Measurements from ENCODE around the gene MXRA8. TPM values are rescaled to one million over a fixed set of nuclear protein-coding genes. Genes with fewer than 3 reads are reported as not detected.
A peak's percentile ranks its signal among the peaks of the same experiment; 100 is the strongest.

MXRA8 gene
- total and polyA plus RNA-seq, 3 experiments from 2014 or later = 0.26 to 0.61 (median 0.29) TPM

DNA sequence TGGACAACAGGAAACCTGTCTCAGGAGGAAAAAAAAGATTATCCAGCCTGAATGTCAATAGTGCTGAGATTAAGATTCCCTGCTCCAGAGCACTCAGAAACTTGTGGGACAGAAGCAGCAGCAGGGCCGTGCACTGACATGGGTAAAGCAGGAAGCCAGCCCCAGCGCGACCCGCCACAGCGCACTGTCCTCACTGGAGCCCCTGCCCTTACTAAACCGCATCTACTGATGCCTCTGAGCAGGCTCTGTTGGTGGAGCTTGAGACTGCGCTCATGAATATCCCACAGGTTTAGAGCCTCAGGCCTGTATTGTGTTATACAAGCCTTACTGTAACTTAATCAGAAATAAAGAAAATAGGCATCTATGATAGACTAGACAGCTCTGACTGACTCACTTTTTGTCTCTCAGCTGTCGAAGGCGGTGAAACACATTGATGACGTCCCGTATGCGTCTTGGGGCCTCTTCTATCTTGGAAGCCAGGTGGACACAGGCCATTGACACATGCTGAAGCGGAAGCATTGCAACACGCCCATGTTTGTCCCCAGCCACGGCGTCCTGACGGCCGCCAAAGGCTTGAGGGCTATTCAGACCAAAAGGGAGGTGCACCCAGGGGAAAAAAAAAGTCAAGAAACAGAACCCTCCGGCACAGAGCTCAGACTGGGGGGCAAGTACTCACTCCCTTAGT lies 39.6 kb upstream of the MXRA8 start:
- H3K27me3 ChIP-seq (ENCODE audit: insufficient read depth, low read length, poor library complexity, severe bottlenecking) = no peaks in the 10 kb centered on the region
- Mint-ChIP-seq H3K4me3 (peak overlapping the region; percentile 88 to 97 (median 90)), H3K27ac (peak overlapping the region; percentile 72 to 98 (median 92)), H3K4me1 (peaks cover 30 to 60% (median 38%) of the 10 kb centered on the region in 3 donors), H3K9me3 (no peaks in the 10 kb centered on the region), H3K36me3 (peaks cover 5 to 82% (median 9%) of the 10 kb centered on the region in 3 donors), H3K27me3 (peaks cover 0 to 5% of the 10 kb centered on the region in 2 donors)
- ChIA-PET CTCF (interaction anchor here (1.1 to 3.0 kb wide), 4 partner anchors 10 to 43 kb away, joined by 3 to 21 read pairs (median 5); partner anchors contain the start of gene AURKAIP1), POLR2A (interaction anchor here (2.5 to 3.8 kb wide), 2 partner anchors 10 to 23 kb away, joined by 25 to 48 read pairs; partner anchors contain the start of genes AURKAIP1 and MRPL20)
- H3K9me3 ChIP-seq (ENCODE audit: low read length) = no peaks in the 10 kb centered on the region
- peaks cover 59% of the 10 kb centered on the region for H3K36me3 ChIP-seq (ENCODE audit: insufficient read depth, low read length)
- DNase-seq = no peak
- H3K27ac ChIP-seq (ENCODE audit: low read depth, low read length) = peak overlapping the region; percentile 86
- peaks cover 33% of the 10 kb centered on the region for H3K4me1 ChIP-seq (ENCODE audit: insufficient read depth, low read length)
- H3K4me3 ChIP-seq (ENCODE audit: low read length) = peak overlapping the region; percentile 78

DNA sequence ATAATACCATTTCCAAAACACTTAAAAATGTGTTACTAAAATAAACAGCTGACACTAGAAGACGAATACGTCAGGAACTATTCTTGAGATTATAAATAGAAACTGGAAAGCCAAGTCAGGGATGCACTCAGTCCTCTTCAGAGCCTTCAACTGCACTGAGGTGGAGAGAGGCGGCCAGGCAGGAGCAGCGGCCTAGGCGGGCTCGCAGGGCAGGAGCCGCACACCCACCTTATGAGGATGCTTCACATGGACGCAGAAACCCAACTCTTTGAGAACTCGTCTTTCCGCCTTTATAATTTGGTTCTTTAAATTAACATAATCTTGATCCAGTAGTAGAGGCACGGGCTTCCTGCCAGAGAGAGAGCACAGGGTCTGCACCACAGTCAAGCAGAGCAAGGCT lies 36.8 kb upstream of the MXRA8 start:
- no peak overlapping the region for H3K27ac ChIP-seq (ENCODE audit: low read depth, low read length)
- ChIA-PET POLR2A (interaction anchor here (0.7 kb wide), 1 partner anchor 18 kb away, joined by 7 read pairs; no protein-coding TSS in a partner anchor), CTCF (no interaction called here)
- H3K36me3 ChIP-seq (ENCODE audit: insufficient read depth, low read length) = peaks cover 64% of the 10 kb centered on the region
- H3K36me3 Mint-ChIP-seq = peaks cover 12 to 83% (median 14%) of the 10 kb centered on the region in 3 donors
- peak overlapping the region in 5 of 8 donors; percentile 0 to 79 (median 59) for H3K27ac Mint-ChIP-seq
- H3K4me1 ChIP-seq (ENCODE audit: insufficient read depth, low read length) = peaks cover 20% of the 10 kb centered on the region
- peak overlapping the region; percentile 13 to 79 (median 63) for H3K4me3 Mint-ChIP-seq
- H3K9me3 ChIP-seq (ENCODE audit: low read length) = no peaks in the 10 kb centered on the region
- no peaks in the 10 kb centered on the region for H3K27me3 ChIP-seq (ENCODE audit: insufficient read depth, low read length, poor library complexity, severe bottlenecking)
- peaks cover 0 to 2% of the 10 kb centered on the region in 2 donors for H3K27me3 Mint-ChIP-seq
- H3K4me1 Mint-ChIP-seq = peaks cover 25 to 49% (median 40%) of the 10 kb centered on the region in 3 donors
- H3K4me3 ChIP-seq (ENCODE audit: low read length) = no peak overlapping the region
- DNase-seq = no peak
- no peaks in the 10 kb centered on the region for H3K9me3 Mint-ChIP-seq

DNA sequence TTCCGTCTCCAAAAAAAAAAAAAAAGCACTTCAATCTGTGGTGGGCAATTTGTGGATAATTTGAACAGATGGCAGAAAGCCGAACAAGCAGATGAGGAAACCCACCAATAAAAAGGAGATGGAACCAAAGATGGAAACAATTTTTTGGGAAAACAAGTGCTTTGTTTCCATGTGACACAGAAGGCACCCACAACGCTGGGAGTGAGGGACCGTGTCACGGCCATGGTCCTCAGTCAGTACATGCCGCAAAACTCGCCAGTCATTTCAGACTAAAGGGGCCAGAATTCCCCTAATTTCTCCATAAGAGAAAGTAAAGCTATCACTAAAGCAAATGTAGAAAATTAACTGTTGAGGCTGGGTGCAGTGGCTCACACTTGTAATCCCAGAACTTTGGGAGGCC lies 35.8 kb upstream of the MXRA8 start:
- CTCF ChIA-PET = no interaction called here

DNA sequence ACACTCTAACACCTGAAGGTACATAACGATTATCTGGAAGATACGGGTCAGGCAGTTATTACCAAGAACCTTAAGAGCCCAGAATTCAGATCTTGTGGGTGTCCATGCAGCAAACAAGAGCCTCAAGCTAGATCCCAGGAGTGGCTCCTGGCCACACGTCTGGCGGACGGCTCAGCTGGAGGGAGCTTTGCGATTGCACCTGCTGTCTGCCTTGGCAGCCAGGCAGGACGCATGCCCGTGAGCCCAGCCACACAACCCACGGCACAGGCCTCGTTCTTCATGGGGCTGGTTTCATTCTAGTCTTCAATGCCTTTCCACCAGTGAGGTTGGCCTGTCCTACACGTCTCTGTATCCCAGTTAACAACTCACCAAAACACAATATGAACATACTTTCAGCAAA lies 35.1 kb upstream of the MXRA8 start:
- CTCF ChIA-PET = interaction anchor here (1.1 kb wide), 1 partner anchor 9 kb away, joined by 3 read pairs; no protein-coding TSS in a partner anchor

More for the DNA sequence above, 35.8 kb upstream of the MXRA8 start:
- POLR2A ChIA-PET = no interaction called here
- H3K9me3 ChIP-seq (ENCODE audit: low read length) = no peaks in the 10 kb centered on the region
- H3K27me3 ChIP-seq (ENCODE audit: insufficient read depth, low read length, poor library complexity, severe bottlenecking) = no peaks in the 10 kb centered on the region
- Mint-ChIP-seq H3K36me3 (peaks cover 14 to 84% (median 18%) of the 10 kb centered on the region in 3 donors), H3K4me1 (peaks cover 20 to 39% (median 34%) of the 10 kb centered on the region in 3 donors), H3K4me3 (no peak overlapping the region), H3K27ac (no peak overlapping the region), H3K27me3 (peaks cover 0 to 1% of the 10 kb centered on the region in 2 donors), H3K9me3 (no peaks in the 10 kb centered on the region)
- peaks cover 16% of the 10 kb centered on the region for H3K4me1 ChIP-seq (ENCODE audit: insufficient read depth, low read length)
- DNase-seq = no peak
- peaks cover 72% of the 10 kb centered on the region for H3K36me3 ChIP-seq (ENCODE audit: insufficient read depth, low read length)
- no peak overlapping the region for H3K4me3 ChIP-seq (ENCODE audit: low read length)
- H3K27ac ChIP-seq (ENCODE audit: low read depth, low read length) = no peak overlapping the region

DNA sequence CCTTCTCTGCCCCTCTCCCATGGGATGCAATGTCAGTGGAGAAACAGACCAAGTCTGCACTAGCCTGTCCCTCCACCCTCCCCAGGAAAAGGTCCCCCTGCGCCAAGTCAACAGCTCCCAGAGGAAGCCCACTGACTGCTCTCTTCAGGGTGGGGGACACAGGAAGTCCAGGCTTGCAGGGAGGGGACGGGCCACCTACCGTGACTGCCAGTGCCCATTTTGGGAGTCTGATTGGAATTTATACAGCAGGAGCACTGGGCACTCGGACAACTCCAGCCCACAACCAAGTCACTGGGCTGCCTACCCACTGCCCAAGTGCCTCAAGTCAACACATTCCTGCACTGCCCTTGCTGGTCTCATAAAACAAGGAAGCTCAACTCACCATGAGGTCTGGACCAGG lies 34.7 kb upstream of the MXRA8 start:
- POLR2A ChIA-PET = no interaction called here
- no peaks in the 10 kb centered on the region for H3K9me3 Mint-ChIP-seq
- Histone ChIP-seq H3K9me3 (ENCODE audit: low read length) (no peaks in the 10 kb centered on the region), H3K4me1 (ENCODE audit: insufficient read depth, low read length) (peaks cover 10% of the 10 kb centered on the region), H3K27ac (ENCODE audit: low read depth, low read length) (no peak overlapping the region), H3K4me3 (ENCODE audit: low read length) (no peak overlapping the region), H3K36me3 (ENCODE audit: insufficient read depth, low read length) (peaks cover 79% of the 10 kb centered on the region), H3K27me3 (ENCODE audit: insufficient read depth, low read length, poor library complexity, severe bottlenecking) (no peaks in the 10 kb centered on the region)
- peak overlapping the region in 1 of 7 donors; percentile 30 for H3K4me3 Mint-ChIP-seq
- peak overlapping the region in 1 of 8 donors; percentile 14 for H3K27ac Mint-ChIP-seq
- H3K27me3 Mint-ChIP-seq = no peaks in the 10 kb centered on the region
- CTCF ChIA-PET = interaction anchor here (1.1 kb wide), 1 partner anchor 9 kb away, joined by 3 read pairs; no protein-coding TSS in a partner anchor
- peaks cover 15 to 34% (median 29%) of the 10 kb centered on the region in 3 donors for H3K4me1 Mint-ChIP-seq
- no peak for DNase-seq
- peaks cover 14 to 89% (median 18%) of the 10 kb centered on the region in 3 donors for H3K36me3 Mint-ChIP-seq

More for the DNA sequence above, 35.1 kb upstream of the MXRA8 start:
- Histone ChIP-seq H3K27ac (ENCODE audit: low read depth, low read length) (no peak overlapping the region), H3K4me1 (ENCODE audit: insufficient read depth, low read length) (peaks cover 15% of the 10 kb centered on the region), H3K4me3 (ENCODE audit: low read length) (no peak overlapping the region), H3K36me3 (ENCODE audit: insufficient read depth, low read length) (peaks cover 79% of the 10 kb centered on the region), H3K27me3 (ENCODE audit: insufficient read depth, low read length, poor library complexity, severe bottlenecking) (no peaks in the 10 kb centered on the region), H3K9me3 (ENCODE audit: low read length) (no peaks in the 10 kb centered on the region)
- Mint-ChIP-seq H3K4me1 (peaks cover 19 to 38% (median 34%) of the 10 kb centered on the region in 3 donors), H3K27me3 (peaks cover 0 to 1% of the 10 kb centered on the region in 2 donors), H3K27ac (peak overlapping the region in 3 of 8 donors; percentile 14 to 47 (median 41)), H3K36me3 (peaks cover 14 to 89% (median 18%) of the 10 kb centered on the region in 3 donors), H3K4me3 (peak overlapping the region in 1 of 7 donors; percentile 30), H3K9me3 (no peaks in the 10 kb centered on the region)
- POLR2A ChIA-PET = no interaction called here
- no peak for DNase-seq

DNA sequence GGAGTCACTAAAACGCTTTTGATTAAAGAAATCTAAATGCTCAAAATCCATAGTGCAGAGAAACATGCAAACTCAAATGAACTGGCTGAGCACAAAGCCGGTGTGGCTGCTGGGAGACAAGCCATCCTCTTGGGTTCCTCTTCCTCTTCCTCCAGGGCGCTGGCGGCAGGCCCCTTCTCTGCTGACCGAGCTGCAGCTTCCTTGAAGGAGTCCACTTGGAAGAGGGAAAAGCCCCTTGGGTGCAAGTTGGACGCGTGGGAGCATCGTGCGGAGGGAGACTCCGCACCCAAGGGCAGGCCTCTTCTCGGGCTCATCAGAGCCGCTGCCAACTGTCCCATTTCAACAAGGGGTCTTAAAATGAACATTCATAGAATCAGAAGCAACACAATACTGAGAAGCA lies 32.9 kb upstream of the MXRA8 start:
- H3K4me3 Mint-ChIP-seq = no peak overlapping the region
- H3K4me1 Mint-ChIP-seq = peaks cover 10 to 25% (median 23%) of the 10 kb centered on the region in 3 donors
- Histone ChIP-seq H3K27me3 (ENCODE audit: insufficient read depth, low read length, poor library complexity, severe bottlenecking) (no peaks in the 10 kb centered on the region), H3K9me3 (ENCODE audit: low read length) (no peaks in the 10 kb centered on the region), H3K4me1 (ENCODE audit: insufficient read depth, low read length) (no peaks in the 10 kb centered on the region), H3K36me3 (ENCODE audit: insufficient read depth, low read length) (peaks cover 85% of the 10 kb centered on the region), H3K4me3 (ENCODE audit: low read length) (no peak overlapping the region), H3K27ac (ENCODE audit: low read depth, low read length) (no peak overlapping the region)
- no peak for DNase-seq
- H3K36me3 Mint-ChIP-seq = peaks cover 17 to 95% (median 18%) of the 10 kb centered on the region in 3 donors
- ChIA-PET CTCF (interaction anchor here (1.0 to 1.1 kb wide), 2 partner anchors 11 to 50 kb away, joined by 3 read pairs; no protein-coding TSS in a partner anchor), POLR2A (interaction anchor here (0.9 to 1.1 kb wide), 2 partner anchors 8 to 16 kb away, joined by 3 to 4 read pairs; partner anchors contain the start of genes CCNL2 and MRPL20)
- H3K9me3 Mint-ChIP-seq = no peaks in the 10 kb centered on the region
- H3K27ac Mint-ChIP-seq = peak overlapping the region in 2 of 8 donors; percentile 29 to 32
- H3K27me3 Mint-ChIP-seq = no peaks in the 10 kb centered on the region

DNA sequence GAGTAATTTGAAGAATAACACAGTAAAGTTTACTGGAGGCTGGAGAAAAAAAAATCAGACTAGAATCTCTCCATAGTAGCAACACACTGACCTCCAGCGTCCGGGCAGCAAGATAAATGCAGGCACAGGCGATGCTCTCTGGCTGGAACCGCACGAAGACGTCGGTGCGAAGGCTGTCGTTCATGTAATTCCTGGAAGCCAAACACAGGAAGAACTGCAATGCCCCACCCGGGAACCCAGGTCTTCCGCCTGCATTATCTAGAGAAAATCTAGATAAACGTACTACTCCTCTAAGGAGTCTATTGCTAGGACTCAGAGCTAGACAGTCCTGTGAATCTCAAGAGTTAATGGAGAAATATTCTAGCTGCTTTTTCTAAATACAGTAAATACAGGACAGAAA lies 32.3 kb upstream of the MXRA8 start:
- H3K27me3 ChIP-seq (ENCODE audit: insufficient read depth, low read length, poor library complexity, severe bottlenecking) = no peaks in the 10 kb centered on the region
- no peaks in the 10 kb centered on the region for H3K4me1 ChIP-seq (ENCODE audit: insufficient read depth, low read length)
- Mint-ChIP-seq H3K36me3 (peaks cover 17 to 98% (median 18%) of the 10 kb centered on the region in 3 donors), H3K9me3 (no peaks in the 10 kb centered on the region), H3K27ac (peak overlapping the region in 1 of 8 donors; percentile 87), H3K4me3 (no peak overlapping the region), H3K4me1 (peaks cover 9 to 23% (median 21%) of the 10 kb centered on the region in 3 donors), H3K27me3 (no peaks in the 10 kb centered on the region)
- POLR2A ChIA-PET = interaction anchor here (0.6 to 1.1 kb wide), 2 partner anchors 9 to 15 kb away, joined by 3 to 4 read pairs; partner anchors contain the start of gene CCNL2
- no peaks in the 10 kb centered on the region for H3K9me3 ChIP-seq (ENCODE audit: low read length)
- H3K36me3 ChIP-seq (ENCODE audit: insufficient read depth, low read length) = peaks cover 90% of the 10 kb centered on the region
- H3K4me3 ChIP-seq (ENCODE audit: low read length) = no peak overlapping the region
- no peak overlapping the region for H3K27ac ChIP-seq (ENCODE audit: low read depth, low read length)
- CTCF ChIA-PET = interaction anchor here (1.0 to 1.1 kb wide), 2 partner anchors 12 to 51 kb away, joined by 3 read pairs; no protein-coding TSS in a partner anchor
- no peak for DNase-seq

Measured in CD8-positive, alpha-beta memory T cell (primary cell).